Epithelial cell of prostate (primary cell): ENCODE measurements around the gene BAX.
"Not testable (repeated sequence)": the region's sequence is repeated elsewhere in the genome, so short reads cannot be mapped to it uniquely, and the experiment has no call there.

Experiments
- DNase-seq: peaks from one replicate; pipeline ENCODE4 v3.0.0-alpha.2; 2011; ENCODE audit warnings: low read depth, low spot score
- H3K27ac ChIP-seq: fragments of 450-650 bp; 2 replicates; pipeline ENCODE4 v1.5.1; 2017; ENCODE audit warnings: mild to moderate bottlenecking

The BAX gene

DNA sequence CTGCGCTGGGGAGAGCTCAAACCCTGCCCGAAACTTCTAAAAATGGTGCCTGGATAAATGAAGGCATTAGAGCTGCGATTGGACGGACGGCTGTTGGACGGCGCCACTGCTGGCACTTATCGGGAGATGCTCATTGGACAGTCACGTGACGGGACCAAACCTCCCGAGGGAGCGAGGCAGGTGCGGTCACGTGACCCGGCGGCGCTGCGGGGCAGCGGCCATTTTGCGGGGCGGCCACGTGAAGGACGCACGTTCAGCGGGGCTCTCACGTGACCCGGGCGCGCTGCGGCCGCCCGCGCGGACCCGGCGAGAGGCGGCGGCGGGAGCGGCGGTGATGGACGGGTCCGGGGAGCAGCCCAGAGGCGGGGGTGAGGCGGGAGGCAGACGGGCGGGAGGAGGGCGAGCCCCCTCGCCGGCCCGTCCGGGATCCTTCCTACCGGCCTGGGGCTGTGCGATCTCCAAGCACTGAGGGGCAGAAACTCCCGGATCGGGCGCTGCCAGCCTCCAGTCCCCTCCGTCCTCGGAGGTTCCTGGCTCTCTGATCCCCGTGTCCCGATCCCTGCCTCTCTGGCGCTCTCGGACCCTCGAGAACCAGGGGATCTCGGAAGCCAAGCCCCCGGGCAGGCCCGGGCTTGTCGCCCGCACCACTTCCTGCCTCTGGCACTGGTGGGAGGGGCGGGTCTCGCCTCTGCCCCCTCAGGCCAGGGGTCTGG, at the start of gene BAX:
BAX (plus strand) TSS at position 281 of the 713 bp plus-strand sequence; CDS start at position 335, 54 bp downstream.
- H3K27ac ChIP-seq = peak within 1 kb of the TSS; percentile 78
- DNase-seq = peak; percentile 74

DNA sequence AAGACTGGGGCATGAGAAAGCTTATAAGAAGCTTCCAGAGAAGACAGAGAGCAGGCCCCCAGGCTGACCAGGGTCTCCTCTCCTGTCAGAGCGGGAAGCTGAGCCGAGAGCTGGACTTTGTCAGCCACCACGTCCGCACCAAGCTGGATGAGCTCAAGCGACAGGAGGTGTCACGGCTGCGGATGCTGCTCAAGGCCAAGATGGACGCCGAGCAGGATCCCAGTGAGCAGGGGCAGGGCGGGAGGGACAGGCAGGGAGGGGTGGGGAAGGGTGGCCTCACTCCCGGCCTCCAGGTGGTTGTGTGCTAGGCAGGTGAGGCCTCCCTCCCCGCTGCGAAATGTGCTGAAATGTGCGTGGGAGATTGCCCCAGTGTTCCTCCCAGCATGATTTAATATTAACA, 49.0 kb upstream of the BAX start:
- no peak overlapping the region for H3K27ac ChIP-seq
- no peak for DNase-seq

DNA sequence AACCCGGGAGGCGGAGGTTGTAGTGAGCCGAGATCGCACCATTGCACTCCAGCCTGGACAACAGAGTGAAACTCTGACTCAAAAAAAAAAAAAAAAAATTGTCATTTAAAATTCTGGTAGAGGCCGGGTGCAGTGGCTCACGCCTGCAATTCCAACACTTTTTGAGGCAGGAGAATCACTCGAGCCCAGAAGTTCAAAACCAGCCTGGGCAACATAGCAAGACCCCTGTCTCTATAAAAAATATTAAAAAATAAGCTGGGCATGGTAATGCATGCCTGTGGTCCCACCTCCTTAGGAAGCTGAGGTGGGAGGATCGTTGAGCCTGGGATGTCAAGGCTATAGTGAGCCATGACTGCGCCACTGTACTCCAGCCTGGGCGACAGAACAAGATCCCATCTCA, 48.4 kb upstream of the BAX start:
- no peak for DNase-seq
- no peak overlapping the region for H3K27ac ChIP-seq

DNA sequence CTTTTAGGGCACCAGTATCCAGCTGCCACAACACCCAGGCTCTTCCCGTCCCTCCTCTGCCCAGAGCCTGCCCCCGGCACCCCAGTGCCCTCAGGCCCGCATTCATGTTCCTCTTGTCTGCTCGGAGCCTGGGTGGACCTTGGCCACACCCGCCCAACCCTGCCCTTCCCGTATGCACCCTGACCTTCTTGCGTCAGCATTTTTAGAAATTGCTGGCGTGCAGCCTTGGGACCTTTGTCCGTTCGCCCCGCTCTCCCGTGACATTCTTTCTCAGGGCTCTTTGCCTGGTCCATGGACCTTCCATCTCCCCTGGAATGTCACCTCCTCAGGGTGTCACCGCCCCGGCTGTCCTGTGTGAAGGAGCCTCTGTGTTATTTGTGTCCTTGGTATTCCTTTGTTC, 47.0 kb upstream of the BAX start:
- DNase-seq = no peak
- H3K27ac ChIP-seq = no peak overlapping the region

DNA sequence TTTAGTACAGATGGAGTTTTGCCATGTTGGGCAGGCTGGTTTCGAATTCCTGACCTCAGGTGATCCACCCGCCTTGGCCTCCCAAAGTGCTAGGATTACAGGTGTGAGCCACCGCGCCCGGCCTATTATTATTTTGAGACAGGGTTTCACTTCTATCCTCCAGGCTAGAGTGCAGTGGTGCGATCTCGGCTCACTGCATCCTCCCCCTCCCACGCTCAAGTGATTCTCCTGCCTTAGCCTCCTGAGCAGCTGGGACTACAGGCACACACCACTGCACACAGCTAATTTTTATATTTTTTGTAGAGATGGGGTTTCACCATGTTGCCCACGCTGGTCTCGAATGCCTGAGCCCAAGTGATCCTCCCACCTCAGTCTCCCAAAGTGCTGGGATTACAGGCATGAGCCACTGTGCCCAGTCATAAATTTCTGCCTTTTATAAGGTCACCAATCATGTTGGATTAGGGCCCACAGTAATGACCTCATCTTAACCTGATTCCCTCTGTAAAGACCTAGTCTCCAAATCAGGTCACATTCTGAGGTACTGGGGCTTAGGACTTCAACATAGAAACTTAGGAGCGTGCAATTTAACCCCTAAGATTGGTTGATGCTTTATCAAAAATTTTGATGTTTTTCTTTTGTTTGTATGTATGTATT, 45.1 kb upstream of the BAX start:
- not testable (repeated sequence) for DNase-seq, H3K27ac ChIP-seq

DNA sequence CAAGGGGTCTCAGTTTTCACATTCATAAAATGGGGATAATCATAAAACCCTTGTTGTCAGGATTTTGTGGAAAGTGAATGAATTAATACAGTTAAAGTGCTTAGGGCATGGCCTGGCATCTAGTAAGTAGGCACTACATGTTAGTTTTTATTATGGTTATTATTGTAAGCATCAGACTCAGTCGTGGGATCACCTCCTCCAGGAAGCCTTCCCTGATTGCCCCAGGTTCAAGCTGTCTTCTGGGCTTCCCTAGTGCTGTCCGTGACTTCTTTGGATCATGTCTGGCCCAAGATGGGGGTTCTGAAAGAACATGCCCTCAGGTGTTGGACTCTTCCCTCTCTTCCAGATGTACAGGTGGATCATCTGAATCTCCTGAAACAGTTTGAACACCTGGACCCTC, 43.9 kb upstream of the BAX start:
- DNase-seq = no peak
- H3K27ac ChIP-seq = no peak overlapping the region

DNA sequence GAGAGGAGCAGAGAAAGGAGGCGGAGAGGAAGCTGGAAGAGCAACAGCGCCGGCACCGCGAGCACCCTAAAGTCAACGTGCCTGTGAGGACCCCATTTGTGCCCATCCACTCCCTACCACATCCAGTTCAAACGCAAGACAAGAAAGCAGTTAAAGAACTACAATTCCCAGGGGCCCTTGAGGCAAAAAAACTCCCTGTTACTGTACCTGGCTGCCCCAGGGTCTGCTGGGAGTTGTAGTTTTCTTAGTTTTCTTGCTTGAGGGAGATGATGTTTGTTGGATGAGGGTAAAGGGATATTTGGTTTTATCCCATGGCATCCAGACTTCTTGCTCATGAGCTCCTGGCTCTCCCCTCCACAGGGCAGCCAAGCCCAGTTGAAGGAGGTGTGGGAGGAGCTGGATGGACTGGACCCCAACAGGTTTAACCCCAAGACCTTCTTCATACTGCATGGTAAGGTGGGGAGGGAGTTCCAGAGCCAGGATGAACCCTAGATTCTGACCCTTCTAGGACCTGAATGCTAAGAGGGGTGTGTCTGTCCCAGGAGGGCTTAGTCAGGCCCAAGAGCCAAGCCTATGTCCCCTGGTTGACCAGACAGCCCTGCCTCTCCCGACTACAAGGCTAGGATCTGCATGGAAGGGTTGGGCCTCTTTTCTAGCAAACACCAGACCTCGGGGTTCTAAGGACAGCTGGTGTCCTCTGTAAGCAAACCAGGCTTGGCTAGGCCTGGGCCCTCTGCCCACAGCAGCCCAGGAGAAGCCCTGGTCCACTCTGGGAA, 41.4 kb upstream of the BAX start:
- H3K27ac ChIP-seq = no peak overlapping the region
- DNase-seq = no peak

DNA sequence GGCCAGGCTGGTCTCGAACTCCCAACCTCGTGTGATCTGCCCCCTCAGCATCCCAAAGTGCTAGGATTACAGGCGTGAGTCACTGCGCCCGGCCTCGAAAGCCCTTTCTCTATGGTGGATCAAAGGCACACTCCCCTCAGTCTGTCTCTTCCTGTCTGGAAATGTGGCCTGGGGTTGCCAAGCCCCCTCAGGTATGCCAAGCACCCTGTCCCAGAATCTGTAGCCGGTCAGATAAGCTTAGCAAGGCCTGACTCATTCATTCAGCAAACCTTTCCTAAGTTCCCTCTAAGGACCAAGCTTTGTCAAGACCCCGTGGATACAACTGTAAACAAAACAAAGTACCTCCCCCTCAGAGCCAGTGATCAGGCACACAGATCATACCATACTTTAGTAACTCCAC, 40.5 kb upstream of the BAX start:
- H3K27ac ChIP-seq = no peak overlapping the region
- DNase-seq = no peak

DNA sequence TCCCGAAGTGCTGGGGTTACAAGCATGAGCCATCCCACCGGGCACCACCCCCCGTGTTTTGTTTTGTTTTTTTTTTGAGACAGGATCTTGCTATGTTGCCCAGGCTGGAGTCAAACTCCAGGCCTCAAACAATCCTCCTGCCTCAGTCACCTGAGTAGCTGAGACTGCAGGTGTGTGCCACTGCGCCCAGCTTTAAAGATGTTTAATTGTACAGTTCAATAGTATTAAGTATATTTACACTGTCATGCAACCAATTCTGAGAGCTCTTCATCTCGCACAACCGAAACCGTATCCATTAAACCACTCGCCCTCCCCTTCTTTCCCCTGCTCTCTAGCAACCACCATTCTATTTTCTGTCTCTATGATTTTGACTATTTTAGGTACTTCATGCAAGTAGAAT, 38.9 kb upstream of the BAX start:
- H3K27ac ChIP-seq = no peak overlapping the region
- no peak for DNase-seq

DNA sequence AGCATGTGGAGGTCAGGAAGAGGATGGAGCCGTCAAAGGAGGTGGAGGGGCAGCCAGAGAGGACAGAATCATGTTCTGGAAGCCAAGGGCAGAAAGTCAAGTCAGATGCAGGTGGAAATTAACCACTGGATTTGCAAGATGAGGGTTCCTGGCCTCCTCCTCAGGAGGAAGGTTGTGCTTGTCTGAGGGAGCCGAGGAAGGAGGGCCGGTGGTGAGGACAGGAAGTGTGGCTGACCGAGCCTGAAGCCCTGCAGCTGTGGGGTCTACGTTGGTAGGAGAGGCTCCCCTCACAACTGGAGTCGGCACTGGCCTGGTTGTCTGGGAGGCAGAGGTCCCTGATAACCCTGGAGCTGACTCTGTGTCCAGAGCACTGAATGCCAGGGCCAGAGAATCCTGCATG, 36.6 kb upstream of the BAX start:
- no peak overlapping the region for H3K27ac ChIP-seq
- DNase-seq = no peak

DNA sequence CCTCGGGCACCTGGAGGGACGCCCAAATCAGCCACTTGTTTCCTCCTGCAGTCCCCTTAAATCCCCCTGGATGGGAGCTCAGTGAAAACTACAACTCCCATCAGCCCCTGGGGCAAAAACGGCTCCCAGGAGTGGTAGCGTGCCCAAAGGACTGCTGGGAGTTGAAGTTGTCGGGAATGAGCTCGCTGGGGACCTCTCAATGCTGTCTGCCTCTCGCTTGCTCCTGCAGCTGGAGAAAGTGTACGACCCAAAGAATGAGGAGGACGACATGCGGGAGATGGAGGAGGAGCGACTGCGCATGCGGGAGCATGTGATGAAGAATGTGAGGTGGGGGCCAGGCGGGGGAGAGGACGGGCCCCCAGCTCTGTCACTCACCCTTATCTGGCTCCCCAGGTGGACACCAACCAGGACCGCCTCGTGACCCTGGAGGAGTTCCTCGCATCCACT, 35.9 kb upstream of the BAX start:
- no peak overlapping the region for H3K27ac ChIP-seq
- no peak for DNase-seq

DNA sequence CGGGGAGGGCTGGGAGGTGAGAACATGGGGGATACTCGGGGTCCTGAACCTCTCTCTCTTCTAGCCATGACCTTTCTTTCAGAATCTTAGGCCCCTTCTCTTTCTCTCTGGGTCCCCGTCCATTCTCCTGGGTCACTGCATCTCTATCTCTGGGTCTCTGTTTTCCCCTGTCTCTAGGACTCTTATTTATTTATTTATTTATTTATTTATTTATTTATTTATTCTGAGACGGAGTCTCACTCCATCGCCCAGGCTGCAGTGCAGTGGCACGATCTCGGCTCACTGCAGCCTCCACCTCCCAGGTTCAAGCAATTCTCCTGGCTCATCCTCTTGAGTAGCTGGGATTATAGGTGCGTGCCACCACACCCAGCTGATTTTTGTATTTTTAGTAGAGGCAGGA, 35.4 kb upstream of the BAX start:
- DNase-seq, H3K27ac ChIP-seq: not testable (repeated sequence)

DNA sequence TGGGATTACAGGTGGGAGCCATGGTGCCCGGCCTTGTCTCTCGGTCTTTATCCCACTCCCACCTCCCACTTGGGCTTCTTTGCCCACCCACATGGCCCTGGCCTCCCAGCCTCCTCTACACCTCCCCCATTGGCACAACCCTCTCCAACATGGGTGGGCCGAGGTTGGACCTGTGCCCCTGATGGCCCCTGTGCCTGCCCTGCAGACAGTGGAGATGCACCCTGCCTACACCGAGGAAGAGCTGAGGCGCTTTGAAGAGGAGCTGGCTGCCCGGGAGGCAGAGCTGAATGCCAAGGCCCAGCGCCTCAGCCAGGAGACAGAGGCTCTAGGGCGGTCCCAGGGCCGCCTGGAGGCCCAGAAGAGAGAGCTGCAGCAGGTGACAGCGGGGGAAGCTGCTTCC, 33.7 kb upstream of the BAX start:
- DNase-seq = no peak
- H3K27ac ChIP-seq = no peak overlapping the region

DNA sequence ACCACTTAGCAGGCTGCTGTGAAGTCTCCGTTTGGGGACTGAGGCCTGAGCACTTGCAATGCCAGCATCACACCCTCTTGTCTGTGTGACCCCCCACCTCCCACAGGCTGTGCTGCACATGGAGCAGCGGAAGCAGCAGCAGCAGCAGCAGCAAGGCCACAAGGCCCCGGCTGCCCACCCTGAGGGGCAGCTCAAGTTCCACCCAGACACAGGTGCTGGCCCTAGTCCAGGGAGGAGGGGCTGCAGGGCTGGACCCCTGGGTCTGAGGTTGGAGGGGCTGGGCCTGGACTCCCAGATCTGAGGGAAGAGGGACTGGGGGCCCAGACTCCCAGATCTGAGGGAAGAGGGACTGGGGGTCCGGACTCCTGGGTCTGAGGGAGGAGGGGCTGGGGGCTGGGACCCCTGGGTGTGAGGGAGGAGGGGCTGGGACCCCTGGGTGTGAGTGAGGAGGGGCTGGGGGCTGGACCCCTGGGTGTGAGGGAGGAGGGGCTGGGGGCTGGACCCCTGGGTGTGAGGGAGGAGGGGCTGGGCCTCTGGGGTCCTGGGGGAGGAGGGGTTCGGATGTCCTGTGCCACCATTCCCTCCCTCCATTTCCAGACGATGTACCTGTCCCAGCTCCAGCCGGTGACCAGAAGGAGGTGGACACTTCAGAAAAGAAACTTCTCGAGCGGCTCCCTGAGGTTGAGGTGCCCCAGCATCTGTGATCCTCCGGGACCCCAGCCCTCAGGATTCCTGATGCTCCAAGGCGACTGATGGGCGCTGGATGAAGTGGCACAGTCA, 32.8 kb upstream of the BAX start:
- DNase-seq = no peak

DNA sequence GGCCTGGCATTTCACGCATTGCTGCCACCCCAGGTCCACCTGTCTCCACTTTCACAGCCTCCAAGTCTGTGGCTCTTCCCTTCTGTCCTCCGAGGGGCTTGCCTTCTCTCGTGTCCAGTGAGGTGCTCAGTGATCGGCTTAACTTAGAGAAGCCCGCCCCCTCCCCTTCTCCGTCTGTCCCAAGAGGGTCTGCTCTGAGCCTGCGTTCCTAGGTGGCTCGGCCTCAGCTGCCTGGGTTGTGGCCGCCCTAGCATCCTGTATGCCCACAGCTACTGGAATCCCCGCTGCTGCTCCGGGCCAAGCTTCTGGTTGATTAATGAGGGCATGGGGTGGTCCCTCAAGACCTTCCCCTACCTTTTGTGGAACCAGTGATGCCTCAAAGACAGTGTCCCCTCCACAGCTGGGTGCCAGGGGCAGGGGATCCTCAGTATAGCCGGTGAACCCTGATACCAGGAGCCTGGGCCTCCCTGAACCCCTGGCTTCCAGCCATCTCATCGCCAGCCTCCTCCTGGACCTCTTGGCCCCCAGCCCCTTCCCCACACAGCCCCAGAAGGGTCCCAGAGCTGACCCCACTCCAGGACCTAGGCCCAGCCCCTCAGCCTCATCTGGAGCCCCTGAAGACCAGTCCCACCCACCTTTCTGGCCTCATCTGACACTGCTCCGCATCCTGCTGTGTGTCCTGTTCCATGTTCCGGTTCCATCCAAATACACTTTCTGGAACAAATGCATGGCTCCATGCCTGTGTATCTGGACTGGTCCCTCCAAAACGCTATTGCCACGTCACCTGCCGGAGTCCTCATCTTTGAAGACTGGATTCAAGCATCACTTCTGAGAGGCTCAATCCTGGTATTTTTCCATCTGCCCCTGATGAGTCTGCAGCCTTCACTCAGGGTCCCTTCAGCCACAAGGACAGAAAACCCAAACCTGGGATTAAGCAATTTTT, 31.9 kb upstream of the BAX start:
- DNase-seq = no peak
- H3K27ac ChIP-seq = no peak overlapping the region

More for the DNA sequence above, 32.8 kb upstream of the BAX start:
- H3K27ac ChIP-seq = no peak overlapping the region

DNA sequence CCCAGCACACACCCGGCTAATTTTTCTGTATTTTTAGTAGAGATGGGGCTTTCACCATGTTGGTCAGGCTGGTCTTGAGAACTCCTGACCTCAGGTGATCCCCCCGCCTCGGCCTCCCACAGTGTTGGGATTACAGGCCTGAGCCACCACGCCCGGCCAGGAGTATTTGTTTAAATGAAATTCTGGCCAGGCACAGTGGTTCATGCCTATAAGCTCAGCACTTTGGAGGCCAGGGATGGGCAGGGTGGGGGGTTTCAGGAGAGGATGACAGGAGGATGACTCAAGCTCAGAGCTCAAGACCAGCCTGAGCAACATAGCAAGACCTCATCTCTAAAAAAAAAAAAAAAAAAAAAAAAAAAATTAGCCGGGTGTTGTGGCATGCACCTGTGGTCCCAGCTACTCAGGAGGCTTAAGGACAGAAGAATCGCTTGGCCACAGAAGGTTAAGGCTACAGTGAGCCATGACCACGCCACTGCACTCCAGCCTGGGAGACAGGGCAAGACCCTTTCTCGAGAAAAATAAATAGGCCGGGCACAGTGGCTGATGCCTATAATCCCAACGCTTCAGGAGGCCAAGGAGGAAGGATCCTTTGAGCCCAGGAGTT, 29.3 kb upstream of the BAX start:
- peak; percentile 96 for DNase-seq
- peak overlapping the region; percentile 99 for H3K27ac ChIP-seq

DNA sequence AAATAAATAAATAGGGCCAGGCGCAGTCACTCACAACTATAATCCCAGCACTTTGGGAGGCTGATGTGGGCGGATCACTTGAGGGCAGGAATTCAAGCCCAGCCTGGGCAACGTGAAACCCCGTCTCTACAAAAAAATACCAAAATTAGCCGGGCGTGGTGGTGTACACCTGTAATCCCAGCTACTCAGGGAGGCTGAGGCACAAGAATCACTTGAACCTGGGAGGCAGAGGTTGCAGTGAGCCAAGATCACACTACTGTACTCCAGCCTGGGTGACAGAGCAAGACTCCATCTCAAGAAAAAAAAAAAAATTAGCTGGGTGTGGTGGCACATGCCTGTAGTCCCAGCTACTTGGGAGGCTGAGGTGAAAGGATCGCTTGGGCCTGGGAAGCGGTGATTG, 28.8 kb upstream of the BAX start:
- peak overlapping the region; percentile 99 for H3K27ac ChIP-seq
- DNase-seq = not testable (repeated sequence)

DNA sequence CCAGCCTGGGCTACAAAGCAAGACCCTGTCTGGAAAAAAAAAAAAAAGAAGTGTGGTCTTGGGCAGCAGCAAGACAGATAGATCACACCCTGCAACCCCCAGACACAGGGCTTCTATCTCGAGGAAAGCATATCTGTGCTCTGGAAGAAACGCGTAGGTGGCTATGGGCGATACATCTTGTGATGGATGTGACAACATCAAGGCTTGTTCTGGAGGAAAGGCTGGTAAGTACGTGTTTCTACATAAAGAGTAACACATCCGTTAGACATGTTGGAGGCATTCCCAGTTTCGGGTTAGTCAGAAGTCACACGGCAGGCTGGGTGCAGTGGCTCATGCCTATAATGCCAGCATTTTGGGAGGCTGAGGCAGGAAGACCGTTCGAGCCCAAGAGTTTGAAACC, 27.8 kb upstream of the BAX start:
- DNase-seq = peak; percentile 100
- H3K27ac ChIP-seq = peak overlapping the region; percentile 99

DNA sequence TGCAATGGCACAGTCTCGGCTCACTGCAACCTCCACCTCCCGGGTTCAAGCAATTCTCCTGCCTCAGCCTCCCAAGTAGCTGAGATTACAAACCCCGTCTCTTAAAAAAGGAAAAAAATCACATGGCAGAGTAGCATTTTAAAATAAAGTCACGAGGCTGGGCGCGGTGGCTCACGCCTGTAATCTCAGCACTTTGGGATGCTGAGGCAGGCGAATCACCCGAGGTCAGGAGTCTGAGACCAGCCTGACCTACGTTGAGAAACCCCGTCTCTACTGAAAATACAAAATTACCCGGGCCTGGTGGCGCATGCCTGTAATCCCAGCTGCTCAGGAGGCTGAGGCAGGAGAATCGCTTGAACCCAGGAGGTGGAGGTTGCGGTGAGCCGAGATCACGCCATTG, 27.0 kb upstream of the BAX start:
- H3K27ac ChIP-seq = peak overlapping the region; percentile 99
- not testable (repeated sequence) for DNase-seq
